Activated CD4-positive, CD25-positive, alpha-beta regulatory T cell treated with anti-CD3 and anti-CD28 coated beads, Interleukin-2, amount 50 U/mL, for 72 hours (primary cell): ENCODE data around the gene SFT2D1.

Experiments
- DNase-seq: peaks from one replicate; pipeline ENCODE4 v3.0.0; 2021

SFT2D1 gene

DNA sequence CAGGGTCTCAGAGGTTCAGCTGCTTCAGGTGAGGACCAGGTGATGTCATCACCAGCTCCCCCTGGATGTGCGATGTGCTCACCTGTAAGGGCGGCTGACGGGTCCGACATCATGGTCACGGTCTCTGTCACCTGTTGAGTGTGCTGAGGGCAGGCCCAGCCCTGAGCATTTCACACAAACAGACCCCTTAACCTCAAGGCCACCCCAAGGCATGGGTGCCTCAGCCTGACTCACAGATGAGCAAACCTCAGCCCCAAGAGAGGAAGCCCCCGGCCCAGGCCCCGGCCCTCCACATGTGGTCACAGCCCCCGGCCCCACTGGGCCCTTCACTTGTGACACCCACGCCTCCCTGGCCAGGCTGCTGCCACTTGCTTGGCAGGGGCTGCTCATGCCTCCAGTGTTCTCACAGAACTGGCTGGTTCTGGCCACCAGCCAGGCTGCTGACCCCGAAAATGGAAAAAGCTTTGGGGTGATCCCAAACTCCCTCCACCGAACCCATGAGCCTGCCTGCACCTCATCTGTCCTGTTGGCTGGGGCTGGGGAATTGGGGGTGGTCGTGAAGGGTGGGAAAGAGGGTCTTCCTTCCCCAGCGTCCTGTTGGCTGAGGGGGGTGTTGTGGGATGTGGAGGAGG, 67.5 kb downstream of the SFT2D1 start:
- DNase-seq = no peak

- DNase-seq = no peak
Observed at GRCh38 chr6:166274163-166274562, 68.2 kb downstream of the SFT2D1 start.

- no peak for DNase-seq
Observed at GRCh38 chr6:166271376-166271765, 71.0 kb downstream of the SFT2D1 start.

DNA sequence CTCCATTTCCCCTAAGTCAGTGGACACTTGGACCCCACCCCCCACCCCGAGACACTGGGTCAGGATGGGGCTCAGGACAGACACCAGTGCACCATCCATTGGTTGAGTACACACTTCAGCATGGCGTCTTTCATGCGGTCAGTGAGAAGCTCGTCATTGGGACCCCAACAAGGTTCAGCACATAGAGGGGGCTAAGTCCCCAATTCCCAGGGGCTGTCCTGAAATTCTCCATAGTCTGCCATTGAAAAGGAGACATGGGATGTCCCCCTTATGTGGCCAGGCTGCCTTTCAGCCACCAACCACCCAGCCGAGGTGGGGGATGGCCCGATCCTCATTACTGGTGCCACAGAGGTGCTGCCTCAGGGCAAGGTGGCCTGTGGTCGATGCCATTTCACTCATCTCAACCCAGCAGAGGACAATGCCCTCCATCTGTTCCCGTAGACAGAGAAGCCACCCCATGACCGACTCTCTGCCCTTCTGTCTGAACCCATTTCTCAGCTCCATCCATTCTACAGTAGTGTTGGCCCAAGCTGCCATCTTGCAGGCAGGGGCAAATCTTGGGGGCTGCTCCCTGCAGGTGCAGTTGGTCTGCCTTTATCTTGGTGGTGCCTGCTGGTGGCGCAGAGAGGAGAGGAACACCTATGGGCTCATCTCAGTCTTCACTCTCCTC, 71.5 kb downstream of the SFT2D1 start:
- DNase-seq = no peak
